MG63 (cell line): ENCODE data around the gene MOB3C. TPM values are rescaled to one million over a fixed set of nuclear protein-coding genes. Genes with fewer than 3 reads are reported as not detected.
A peak's percentile ranks its signal among the peaks of the same experiment; 100 is the strongest.

Source experiments
- DNase-seq: peaks from one replicate; pipeline ENCODE4 v3.0.0-alpha.2; 2020
- H3K27me3 ChIP-seq: fragments of 250-450 bp; sonication (Bioruptor Pico); 2 replicates; pipeline ENCODE4 v1.5.1; 2020; ENCODE audit warnings: mild to moderate bottlenecking, moderate library complexity
- H3K36me3 ChIP-seq: fragments of 250-450 bp; sonication (Bioruptor Pico); 2 replicates; pipeline ENCODE4 v1.5.1; 2020; ENCODE audit warnings: mild to moderate bottlenecking, moderate library complexity
- H3K4me3 ChIP-seq: fragments of 250-450 bp; sonication (Bioruptor Pico); 2 replicates; pipeline ENCODE4 v1.5.1; 2020; ENCODE audit warnings: mild to moderate bottlenecking, moderate library complexity
- H3K9me3 ChIP-seq: fragments of 250-450 bp; sonication (Bioruptor Pico); 2 replicates; pipeline ENCODE4 v1.5.1; 2020; ENCODE audit warnings: mild to moderate bottlenecking, moderate library complexity
- total RNA-seq: library from RNA; depleted of rRNA; stranded (reverse); fragments of >200 nt; shearing (Covaris generic); gene quantifications from 2 replicates; pipeline ENCODE4 v1.2.3, GENCODE V29; 2014; ENCODE audit warnings: low replicate concordance

Gene MOB3C
- total RNA-seq, 1 experiment from 2014 or later: 4.8 TPM

GRCh38 chr1:46646331-46646730 is 29.7 kb upstream of the MOB3C start:
- H3K27me3 ChIP-seq: no peaks in the 10 kb centered on the region
- peaks cover 11% of the 10 kb centered on the region for H3K9me3 ChIP-seq
- H3K4me3 ChIP-seq: no peak overlapping the region
- no peak for DNase-seq
- peaks cover 62% of the 10 kb centered on the region for H3K36me3 ChIP-seq

- no peaks in the 10 kb centered on the region for H3K27me3 ChIP-seq
- no peak overlapping the region for H3K4me3 ChIP-seq
- DNase-seq: no peak
- H3K9me3 ChIP-seq: peaks cover 11% of the 10 kb centered on the region
- peaks cover 60% of the 10 kb centered on the region for H3K36me3 ChIP-seq
These were observed 29.2 kb upstream of the MOB3C start for GRCh38 chr1:46645815-46646214.

- Histone ChIP-seq H3K36me3 (peaks cover 39% of the 10 kb centered on the region), H3K27me3 (no peaks in the 10 kb centered on the region), H3K4me3 (no peak overlapping the region), H3K9me3 (no peaks in the 10 kb centered on the region)
- peak; percentile 81 for DNase-seq
These were observed 26.8 kb upstream of the MOB3C start for GRCh38 chr1:46643368-46643775.

- DNase-seq: no peak
- Histone ChIP-seq H3K4me3 (no peak overlapping the region), H3K27me3 (no peaks in the 10 kb centered on the region), H3K36me3 (peaks cover 28% of the 10 kb centered on the region), H3K9me3 (no peaks in the 10 kb centered on the region)
These were observed 25.6 kb upstream of the MOB3C start for GRCh38 chr1:46642115-46642680.

GRCh38 chr1:46639547-46639946 is 22.9 kb upstream of the MOB3C start:
- Histone ChIP-seq H3K36me3 (peaks cover 32% of the 10 kb centered on the region), H3K9me3 (no peaks in the 10 kb centered on the region), H3K4me3 (no peak overlapping the region), H3K27me3 (no peaks in the 10 kb centered on the region)
- DNase-seq: no peak

GRCh38 chr1:46638921-46639320 is 22.3 kb upstream of the MOB3C start:
- DNase-seq: no peak
- Histone ChIP-seq H3K36me3 (peaks cover 33% of the 10 kb centered on the region), H3K4me3 (no peak overlapping the region), H3K27me3 (no peaks in the 10 kb centered on the region), H3K9me3 (no peaks in the 10 kb centered on the region)

GRCh38 chr1:46637444-46638083 is 21.0 kb upstream of the MOB3C start:
- no peak for DNase-seq

GRCh38 chr1:46635205-46635604 is 18.6 kb upstream of the MOB3C start:
- no peaks in the 10 kb centered on the region for H3K9me3 ChIP-seq
- no peak overlapping the region for H3K4me3 ChIP-seq
- no peaks in the 10 kb centered on the region for H3K27me3 ChIP-seq
- no peak for DNase-seq
- peaks cover 25% of the 10 kb centered on the region for H3K36me3 ChIP-seq

More at GRCh38 chr1:46637444-46638083, 21.0 kb upstream of the MOB3C start:
- H3K4me3 ChIP-seq: no peak overlapping the region
- no peaks in the 10 kb centered on the region for H3K9me3 ChIP-seq
- no peaks in the 10 kb centered on the region for H3K27me3 ChIP-seq
- H3K36me3 ChIP-seq: peaks cover 33% of the 10 kb centered on the region

GRCh38 chr1:46630719-46631118 is 14.1 kb upstream of the MOB3C start:
- Histone ChIP-seq H3K9me3 (no peaks in the 10 kb centered on the region), H3K27me3 (no peaks in the 10 kb centered on the region), H3K4me3 (no peak overlapping the region), H3K36me3 (peaks cover 24% of the 10 kb centered on the region)
- no peak for DNase-seq

GRCh38 chr1:46623743-46624644 is 7.4 kb upstream of the MOB3C start:
- H3K36me3 ChIP-seq: no peaks in the 10 kb centered on the region
- H3K9me3 ChIP-seq: no peaks in the 10 kb centered on the region
- no peak for DNase-seq
- H3K4me3 ChIP-seq: no peak overlapping the region
- no peaks in the 10 kb centered on the region for H3K27me3 ChIP-seq

GRCh38 chr1:46622344-46622743 is 5.7 kb upstream of the MOB3C start:
- DNase-seq: no peak
- Histone ChIP-seq H3K27me3 (no peaks in the 10 kb centered on the region), H3K9me3 (no peaks in the 10 kb centered on the region), H3K36me3 (no peaks in the 10 kb centered on the region), H3K4me3 (no peak overlapping the region)

GRCh38 chr1:46621930-46622329 is 5.3 kb upstream of the MOB3C start:
- DNase-seq: no peak
- no peaks in the 10 kb centered on the region for H3K36me3 ChIP-seq
- no peak overlapping the region for H3K4me3 ChIP-seq
- H3K9me3 ChIP-seq: no peaks in the 10 kb centered on the region
- no peaks in the 10 kb centered on the region for H3K27me3 ChIP-seq

GRCh38 chr1:46619656-46620258 is 3.1 kb upstream of the MOB3C start:
- no peaks in the 10 kb centered on the region for H3K36me3 ChIP-seq
- no peak overlapping the region for H3K4me3 ChIP-seq
- no peaks in the 10 kb centered on the region for H3K9me3 ChIP-seq
- H3K27me3 ChIP-seq: no peaks in the 10 kb centered on the region
- DNase-seq: no peak

- no peak for DNase-seq
- Histone ChIP-seq H3K36me3 (no peaks in the 10 kb centered on the region), H3K9me3 (no peaks in the 10 kb centered on the region), H3K27me3 (no peaks in the 10 kb centered on the region), H3K4me3 (no peak overlapping the region)
These were observed 2.3 kb upstream of the MOB3C start for GRCh38 chr1:46618754-46619415.

- Histone ChIP-seq H3K4me3 (no peak overlapping the region), H3K9me3 (no peaks in the 10 kb centered on the region), H3K36me3 (no peaks in the 10 kb centered on the region), H3K27me3 (no peaks in the 10 kb centered on the region)
- DNase-seq: no peak
These were observed 1.2 kb upstream of the MOB3C start for GRCh38 chr1:46617833-46618232.

- Histone ChIP-seq H3K27me3 (no peaks in the 10 kb centered on the region), H3K9me3 (no peaks in the 10 kb centered on the region), H3K4me3 (peak overlapping the region; percentile 76), H3K36me3 (no peaks in the 10 kb centered on the region)
- no peak for DNase-seq
These were observed 643 bp upstream of the MOB3C start for GRCh38 chr1:46617108-46617800.
